Measurements from ENCODE around the gene LRP1B.

- TF ChIP-seq CTCF (IDR thresholded peaks at IDR 0.05; ENCODE audit: low read length) (no peak), EZH2 (optimal IDR thresholded peaks at IDR 0.05; ENCODE audit: low read depth, low read length) (no peak)
These were observed 930.6 kb downstream of the LRP1B start for GRCh38 chr2:141200191-141200590.
